HG03097 (cell line): ENCODE data around the gene LDB2.
"Not testable (repeated sequence)": the region's sequence is repeated elsewhere in the genome, so short reads cannot be mapped to it uniquely, and the experiment has no call there.

ENCODE experiments used
- ATAC-seq: cut with Tn5 transposase; IDR thresholded peaks from one replicate; pipeline ENCODE4 v1.9.1; 2021; ENCODE audit not compliant: unreplicated experiment, low FRiP score

LDB2 gene

DNA sequence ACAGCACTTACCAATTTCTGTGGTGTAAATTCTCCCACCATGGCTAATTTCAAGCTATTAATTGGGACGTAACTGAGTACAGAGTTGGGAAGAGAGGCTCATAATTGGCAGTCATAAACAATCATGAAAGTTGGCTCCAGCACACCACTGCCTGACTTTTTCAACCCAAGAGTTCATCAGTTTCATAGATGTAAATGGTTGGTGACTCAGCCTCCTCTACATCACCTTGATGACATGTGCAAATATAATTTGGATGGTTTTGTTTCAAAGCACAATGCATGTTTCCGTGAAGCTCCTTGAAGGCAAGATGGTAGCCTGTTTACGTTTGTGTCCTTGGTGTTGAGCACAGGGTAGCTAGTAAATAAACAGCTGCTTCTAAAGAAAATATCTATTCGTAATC lies 235.1 kb downstream of the LDB2 start:
- ATAC-seq, result no peak

- ATAC-seq, result no peak
Observed at GRCh38 chr4:16661813-16662212, 236.6 kb downstream of the LDB2 start.

- ATAC-seq, result no peak
Observed at GRCh38 chr4:16660656-16661055, 237.8 kb downstream of the LDB2 start.

GRCh38 chr4:16659694-16660093 lies 238.8 kb downstream of the LDB2 start:
- ATAC-seq, result no peak

GRCh38 chr4:16659079-16659478 lies 239.4 kb downstream of the LDB2 start:
- ATAC-seq, result no peak

DNA sequence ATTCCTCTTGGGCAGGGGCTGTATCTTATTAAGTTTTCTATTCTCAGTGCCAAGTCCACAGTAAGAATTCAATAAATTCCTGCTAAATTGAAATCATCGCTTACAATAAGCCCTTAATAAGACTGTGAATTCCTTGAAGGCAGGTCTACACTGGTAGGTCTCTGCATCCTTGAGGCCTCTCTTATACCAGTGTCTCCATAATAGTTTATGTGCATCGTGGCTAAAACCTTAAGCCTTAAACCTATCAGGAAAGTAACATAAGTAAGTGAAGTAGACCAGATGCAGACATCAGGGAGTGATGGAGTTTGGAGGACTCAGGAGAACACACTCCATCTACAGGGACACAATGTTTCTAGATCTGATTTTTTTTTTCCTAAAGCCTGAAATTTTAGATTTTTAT lies 240.3 kb downstream of the LDB2 start:
- no peak for ATAC-seq

GRCh38 chr4:16655111-16655510 lies 243.3 kb downstream of the LDB2 start:
- ATAC-seq, result no peak

DNA sequence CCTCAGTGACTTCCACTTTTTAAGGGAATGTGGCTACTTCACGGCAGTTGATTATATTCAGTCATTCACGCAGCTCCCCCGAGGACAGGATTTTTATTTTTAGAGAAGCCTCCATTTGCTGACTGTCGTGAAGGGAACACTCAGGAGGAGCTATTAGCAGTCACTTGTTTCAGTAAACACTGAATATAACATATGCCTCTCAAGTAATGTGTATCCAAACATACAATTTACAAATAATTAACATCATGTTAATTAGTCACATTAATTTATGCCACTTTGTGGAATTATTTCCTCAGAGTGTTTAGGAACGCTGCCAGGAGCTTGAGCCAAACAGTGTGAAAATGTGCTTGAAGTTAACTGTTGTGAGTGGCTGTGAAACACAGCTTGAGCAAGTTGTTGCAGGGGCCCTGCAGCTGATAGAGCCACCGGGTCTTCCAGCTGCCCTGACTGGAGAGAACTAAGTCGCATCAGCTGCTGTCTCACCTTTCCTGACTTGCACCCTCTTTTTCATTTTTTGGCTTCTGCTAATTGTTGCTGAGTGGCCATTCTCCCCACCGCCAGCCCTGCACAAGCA lies 245.6 kb downstream of the LDB2 start:
- no peak for ATAC-seq

- ATAC-seq, result no peak
Observed at GRCh38 chr4:16646459-16646858, 252.0 kb downstream of the LDB2 start.

DNA sequence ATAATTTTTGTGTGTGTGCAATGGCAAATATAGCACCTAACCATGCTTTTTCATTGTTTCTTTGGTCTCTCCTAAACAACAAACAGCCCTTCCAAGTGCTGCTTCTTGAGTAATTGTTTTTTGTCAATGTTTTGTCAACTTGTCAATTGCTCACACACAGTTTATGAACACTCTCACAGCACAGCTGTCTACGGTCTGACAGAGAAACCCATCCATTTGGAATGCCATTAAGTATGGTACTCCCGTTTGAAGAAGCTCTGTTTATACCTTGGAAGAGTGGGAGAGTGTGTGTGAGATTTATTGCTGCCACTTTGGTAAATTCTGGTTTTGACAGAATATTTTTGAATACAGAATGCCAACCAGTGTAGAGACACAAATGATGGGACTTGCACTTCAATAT lies 254.6 kb downstream of the LDB2 start:
- no peak for ATAC-seq

- ATAC-seq, result no peak
Observed at GRCh38 chr4:16642897-16643296, 255.5 kb downstream of the LDB2 start.

- no peak for ATAC-seq
Observed at GRCh38 chr4:16641971-16642370, 256.5 kb downstream of the LDB2 start.

DNA sequence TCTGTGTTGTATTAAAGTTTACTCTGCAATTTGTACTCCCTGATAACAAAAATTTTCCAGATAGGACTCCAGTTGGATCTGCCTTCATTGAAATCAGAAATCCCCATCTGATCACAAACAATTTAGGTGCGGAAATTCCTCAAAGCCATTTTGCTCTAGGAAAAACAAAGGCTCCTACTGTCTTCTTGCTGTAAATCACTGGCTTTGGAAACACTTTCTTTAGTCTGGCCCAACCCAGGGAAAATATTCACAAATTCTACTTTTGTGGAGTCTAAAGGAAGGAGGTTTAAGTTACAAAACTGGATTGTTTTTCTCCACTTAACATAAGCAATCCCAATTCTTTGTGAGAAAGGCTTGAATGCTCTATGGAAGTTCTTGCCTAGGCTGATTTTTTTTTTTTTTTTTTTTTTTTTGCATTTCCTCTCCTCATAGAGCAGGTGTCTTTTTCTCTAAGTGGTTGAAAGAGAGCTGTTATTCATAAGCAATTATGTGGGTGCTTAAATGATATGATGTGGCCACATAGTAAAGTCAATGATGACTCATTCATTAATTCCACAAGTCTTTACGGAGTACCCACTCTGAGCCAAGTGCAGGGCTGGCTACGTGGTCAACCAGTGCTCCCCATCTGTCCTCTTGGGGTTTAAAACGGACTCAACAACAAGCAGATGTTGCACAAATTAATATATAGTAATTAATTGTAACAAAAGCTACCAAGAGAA lies 261.4 kb downstream of the LDB2 start:
- no peak for ATAC-seq

- ATAC-seq, result no peak
Observed at GRCh38 chr4:16636304-16636703, 262.1 kb downstream of the LDB2 start.

- ATAC-seq, result not testable (repeated sequence)
Observed at GRCh38 chr4:16629274-16629673, 269.2 kb downstream of the LDB2 start.

- not testable (repeated sequence) for ATAC-seq
Observed at GRCh38 chr4:16628835-16629234, 269.6 kb downstream of the LDB2 start.

GRCh38 chr4:16627999-16628398 lies 270.4 kb downstream of the LDB2 start:
- no peak for ATAC-seq

DNA sequence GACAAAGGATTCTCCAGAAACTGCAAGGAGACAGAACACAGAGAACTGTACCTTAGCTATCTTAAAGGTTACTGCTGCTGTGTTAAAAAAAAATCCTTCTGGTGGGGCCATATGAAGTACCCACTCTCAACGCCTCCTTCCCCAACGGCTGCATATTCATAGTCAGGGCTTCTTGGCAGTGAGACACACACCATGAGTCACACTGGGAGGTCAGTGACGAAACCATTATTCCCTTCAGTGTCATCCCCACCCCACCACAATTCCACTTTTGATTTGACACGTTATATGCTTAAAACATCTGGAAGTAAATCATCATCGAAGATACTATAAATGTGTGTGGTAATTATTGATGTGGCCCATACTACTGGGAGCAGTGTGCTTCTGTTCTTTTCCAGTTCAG lies 271.5 kb downstream of the LDB2 start:
- no peak for ATAC-seq

DNA sequence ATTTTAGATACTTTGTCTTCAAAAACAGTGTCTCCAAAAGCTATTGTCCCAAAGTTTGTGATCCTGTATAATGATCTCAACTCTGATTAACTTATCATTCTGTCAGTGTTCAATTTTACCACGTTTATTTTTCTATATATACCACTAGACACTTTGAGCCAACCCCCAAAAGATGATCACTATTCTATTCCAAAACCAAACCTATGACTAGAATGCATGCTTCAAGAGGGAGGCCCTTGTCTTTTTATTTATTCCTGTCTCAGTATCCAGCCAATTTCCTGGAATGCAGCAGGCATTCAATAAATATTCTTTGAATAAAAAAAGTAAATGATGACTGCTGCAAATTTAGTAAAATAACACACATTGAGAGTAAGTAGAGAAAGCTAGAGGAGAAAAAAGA lies 275.6 kb downstream of the LDB2 start:
- no peak for ATAC-seq

DNA sequence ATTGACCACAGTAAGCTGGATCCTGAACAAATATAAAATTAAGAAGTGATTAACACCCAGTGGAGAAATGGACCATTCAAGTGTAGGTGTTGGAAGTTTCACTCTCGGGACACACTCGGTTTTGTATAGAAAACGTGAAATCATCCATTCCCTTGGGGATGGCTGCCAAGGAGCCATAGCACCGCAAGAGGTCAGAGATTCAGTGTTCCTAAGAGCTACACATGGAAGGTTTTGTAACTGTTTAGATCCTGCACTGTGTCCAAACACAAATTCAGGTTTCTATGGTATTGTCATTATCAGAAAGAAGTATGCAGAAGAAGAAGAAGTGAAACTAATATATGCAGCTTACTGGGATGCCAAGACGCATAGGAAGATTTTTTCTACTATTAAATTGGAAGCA lies 281.0 kb downstream of the LDB2 start:
- no peak for ATAC-seq

GRCh38 chr4:16617011-16617410 lies 281.4 kb downstream of the LDB2 start:
- ATAC-seq, result no peak

DNA sequence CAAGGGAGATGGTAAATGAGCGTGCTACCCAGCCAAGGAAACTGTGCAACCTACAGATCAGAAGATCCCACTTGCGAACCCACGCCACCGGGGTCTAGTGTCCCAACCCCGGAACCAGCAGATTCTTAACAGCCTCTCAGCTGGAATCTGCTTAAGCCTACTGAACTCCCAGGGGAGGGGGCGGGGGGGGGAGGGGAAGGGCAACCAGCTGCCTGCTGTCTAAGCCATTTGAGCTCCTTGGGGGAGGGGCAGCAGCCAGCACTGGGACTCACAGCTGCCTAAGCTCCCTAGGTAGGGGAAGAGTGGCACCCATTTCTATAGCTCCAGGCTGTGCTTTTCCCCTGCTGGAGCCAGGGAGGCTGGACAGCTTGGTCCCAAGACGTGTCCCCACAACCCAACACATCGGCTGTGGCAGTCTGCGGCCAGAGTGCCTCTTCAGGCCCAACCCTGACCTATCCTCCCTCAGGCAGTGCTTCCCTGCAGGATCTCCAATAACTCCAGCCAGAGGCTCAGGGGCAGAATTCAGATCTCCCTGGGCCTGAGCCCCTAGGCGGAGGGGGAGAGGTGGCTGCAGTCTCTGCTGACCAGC lies 289.2 kb downstream of the LDB2 start:
- no peak for ATAC-seq
